ENCODE results near the gene PDPN. TPM values are rescaled to one million over a fixed set of nuclear protein-coding genes. Genes with fewer than 3 reads are reported as not detected.

The PDPN gene
- total RNA-seq (5.4 TPM), polyA plus RNA-seq (11.8 TPM)
- long read RNA-seq, donor 1, partial matches to known transcripts, result 0 of 2 reads
- long read RNA-seq, donor 1, other reads (novel, unspliced or antisense), result 0 of 2 reads
- long read RNA-seq, donor 2, partial matches to known transcripts, result 0 of 5 reads
- long read RNA-seq, donor 2, other reads (novel, unspliced or antisense), result 0 of 5 reads
- long read RNA-seq, donor 3, transcript PDPN-202 (6 exons, 2,801 nt), result major isoform, 5 of 6 reads
- long read RNA-seq, donor 3, partial matches to known transcripts, result 0 of 6 reads
- long read RNA-seq, donor 3, other reads (novel, unspliced or antisense), result 0 of 6 reads
- long read RNA-seq, donor 4, partial matches to known transcripts, result 0 of 5 reads
- long read RNA-seq, donor 4, other reads (novel, unspliced or antisense), result 0 of 5 reads
- long read RNA-seq, donor 5, partial matches to known transcripts, result 0 of 5 reads
- long read RNA-seq, donor 5, other reads (novel, unspliced or antisense), result 0 of 5 reads
- long read RNA-seq, donor 6, partial matches to known transcripts, result 0 of 2 reads
- long read RNA-seq, donor 6, other reads (novel, unspliced or antisense), result 0 of 2 reads
- long read RNA-seq, donor 7, transcript PDPN-201 (6 exons, 3,104 nt), result major isoform, 5 of 6 reads
- long read RNA-seq, donor 7, partial matches to known transcripts, result 0 of 6 reads
- long read RNA-seq, donor 7, other reads (novel, unspliced or antisense), result 0 of 6 reads
- long read RNA-seq, donor 8, partial matches to known transcripts, result 0 of 4 reads
- long read RNA-seq, donor 8, other reads (novel, unspliced or antisense), result 0 of 4 reads
- long read RNA-seq, donor 9, partial matches to known transcripts, result 0 of 2 reads
- long read RNA-seq, donor 9, other reads (novel, unspliced or antisense), result 0 of 2 reads
- long read RNA-seq, donor 10, partial matches to known transcripts, result 0 of 3 reads
- long read RNA-seq, donor 10, other reads (novel, unspliced or antisense), result 0 of 3 reads

- peaks cover 0 to 4% of the 10 kb centered on the region in 2 donors for H3K4me1 ChIP-seq (ENCODE audit: control insufficient read depth in 2 of 2, insufficient read depth in 2 of 2, low read length in 2 of 2)
- peak within 1 kb of the TSS; percentile 15 to 33 for H3K4me3 ChIP-seq (ENCODE audit: low read length in 2 of 2)
- WGBS, result 3% methylated on average over 29 of the region's 29 CpGs
- H3K36me3 ChIP-seq (ENCODE audit: control insufficient read depth in 2 of 2, insufficient read depth in 2 of 2, low read length in 1 of 2), result no peaks in the 10 kb centered on the region
- peak within 1 kb of the TSS; percentile 32 to 76 for H3K27ac ChIP-seq (ENCODE audit: low read depth in 1 of 2, low read length in 1 of 2)
- H3K27me3 ChIP-seq (ENCODE audit: control insufficient read depth in 2 of 2, insufficient read depth in 1 of 2, low read length in 1 of 2), result peaks cover 56 to 69% of the 10 kb centered on the region in 2 donors
- no peak for DNase-seq (ENCODE audit: low read depth in 6 of 9, low spot score in 9 of 9)
- no peaks in the 10 kb centered on the region for H3K9me3 ChIP-seq (ENCODE audit: control insufficient read depth in 2 of 2, insufficient read depth in 1 of 2, low read length in 1 of 2)
Observed at GRCh38 chr1:13583595-13583965, at the start of gene PDPN. Gene PDPN (plus strand): TSS chr1:13583832. CDS start chr1:13584034, 202 bp downstream.

- no peak overlapping the region for H3K27ac ChIP-seq (ENCODE audit: low read depth in 1 of 2, low read length in 1 of 2)
- peaks cover 0 to 3% of the 10 kb centered on the region in 2 donors for H3K4me1 ChIP-seq (ENCODE audit: control insufficient read depth in 2 of 2, insufficient read depth in 2 of 2, low read length in 2 of 2)
- no peaks in the 10 kb centered on the region for H3K36me3 ChIP-seq (ENCODE audit: control insufficient read depth in 2 of 2, insufficient read depth in 2 of 2, low read length in 1 of 2)
- no peak overlapping the region for H3K4me3 ChIP-seq (ENCODE audit: low read length in 2 of 2)
- H3K9me3 ChIP-seq (ENCODE audit: control insufficient read depth in 2 of 2, insufficient read depth in 1 of 2, low read length in 1 of 2), result no peaks in the 10 kb centered on the region
- no peaks in the 10 kb centered on the region for H3K27me3 ChIP-seq (ENCODE audit: control insufficient read depth in 2 of 2, insufficient read depth in 1 of 2, low read length in 1 of 2)
- whole genome bisulfite sequencing, result 94% methylated on average over 6 of the region's 6 CpGs
- DNase-seq (ENCODE audit: low read depth in 6 of 9, low spot score in 9 of 9), result no peak
Observed at GRCh38 chr1:13535227-13535626, 48.4 kb upstream of the PDPN start.

- Histone ChIP-seq H3K9me3 (ENCODE audit: control insufficient read depth in 2 of 2, insufficient read depth in 1 of 2, low read length in 1 of 2) (no peaks in the 10 kb centered on the region), H3K36me3 (ENCODE audit: control insufficient read depth in 2 of 2, insufficient read depth in 2 of 2, low read length in 1 of 2) (no peaks in the 10 kb centered on the region), H3K4me1 (ENCODE audit: control insufficient read depth in 2 of 2, insufficient read depth in 2 of 2, low read length in 2 of 2) (peaks cover 0 to 3% of the 10 kb centered on the region in 2 donors), H3K27me3 (ENCODE audit: control insufficient read depth in 2 of 2, insufficient read depth in 1 of 2, low read length in 1 of 2) (no peaks in the 10 kb centered on the region), H3K4me3 (ENCODE audit: low read length in 2 of 2) (no peak overlapping the region), H3K27ac (ENCODE audit: low read depth in 1 of 2, low read length in 1 of 2) (no peak overlapping the region)
- WGBS, result 87% methylated on average over 4 of the region's 4 CpGs
- DNase-seq (ENCODE audit: low read depth in 6 of 9, low spot score in 9 of 9), result no peak
Observed at GRCh38 chr1:13536571-13536970, 47.1 kb upstream of the PDPN start.

GRCh38 chr1:13538832-13539231 lies 44.8 kb upstream of the PDPN start:
- no peak overlapping the region for H3K4me3 ChIP-seq (ENCODE audit: low read length in 2 of 2)
- no peaks in the 10 kb centered on the region for H3K36me3 ChIP-seq (ENCODE audit: control insufficient read depth in 2 of 2, insufficient read depth in 2 of 2, low read length in 1 of 2)
- 95% methylated on average over 2 of the region's 2 CpGs for WGBS
- peak overlapping the region in 1 of 2 donors; percentile 17 for H3K27ac ChIP-seq (ENCODE audit: low read depth in 1 of 2, low read length in 1 of 2)
- no peak for DNase-seq (ENCODE audit: low read depth in 6 of 9, low spot score in 9 of 9)
- H3K9me3 ChIP-seq (ENCODE audit: control insufficient read depth in 2 of 2, insufficient read depth in 1 of 2, low read length in 1 of 2), result no peaks in the 10 kb centered on the region
- H3K4me1 ChIP-seq (ENCODE audit: control insufficient read depth in 2 of 2, insufficient read depth in 2 of 2, low read length in 2 of 2), result peaks cover 0 to 3% of the 10 kb centered on the region in 2 donors
- H3K27me3 ChIP-seq (ENCODE audit: control insufficient read depth in 2 of 2, insufficient read depth in 1 of 2, low read length in 1 of 2), result no peaks in the 10 kb centered on the region

GRCh38 chr1:13539683-13540082 lies 43.9 kb upstream of the PDPN start:
- Histone ChIP-seq H3K27me3 (ENCODE audit: control insufficient read depth in 2 of 2, insufficient read depth in 1 of 2, low read length in 1 of 2) (no peaks in the 10 kb centered on the region), H3K9me3 (ENCODE audit: control insufficient read depth in 2 of 2, insufficient read depth in 1 of 2, low read length in 1 of 2) (no peaks in the 10 kb centered on the region), H3K4me1 (ENCODE audit: control insufficient read depth in 2 of 2, insufficient read depth in 2 of 2, low read length in 2 of 2) (peaks cover 0 to 3% of the 10 kb centered on the region in 2 donors), H3K27ac (ENCODE audit: low read depth in 1 of 2, low read length in 1 of 2) (no peak overlapping the region), H3K36me3 (ENCODE audit: control insufficient read depth in 2 of 2, insufficient read depth in 2 of 2, low read length in 1 of 2) (no peaks in the 10 kb centered on the region), H3K4me3 (ENCODE audit: low read length in 2 of 2) (no peak overlapping the region)
- WGBS, result 98% methylated on average over 2 of the region's 2 CpGs
- no peak for DNase-seq (ENCODE audit: low read depth in 6 of 9, low spot score in 9 of 9)

GRCh38 chr1:13540866-13541265 lies 42.8 kb upstream of the PDPN start:
- Histone ChIP-seq H3K9me3 (ENCODE audit: control insufficient read depth in 2 of 2, insufficient read depth in 1 of 2, low read length in 1 of 2) (no peaks in the 10 kb centered on the region), H3K4me1 (ENCODE audit: control insufficient read depth in 2 of 2, insufficient read depth in 2 of 2, low read length in 2 of 2) (peaks cover 0 to 3% of the 10 kb centered on the region in 2 donors), H3K27ac (ENCODE audit: low read depth in 1 of 2, low read length in 1 of 2) (peak overlapping the region in 1 of 2 donors; percentile 47), H3K4me3 (ENCODE audit: low read length in 2 of 2) (no peak overlapping the region), H3K27me3 (ENCODE audit: control insufficient read depth in 2 of 2, insufficient read depth in 1 of 2, low read length in 1 of 2) (no peaks in the 10 kb centered on the region), H3K36me3 (ENCODE audit: control insufficient read depth in 2 of 2, insufficient read depth in 2 of 2, low read length in 1 of 2) (no peaks in the 10 kb centered on the region)
- WGBS, result 91% methylated on average over 8 of the region's 8 CpGs
- no peak for DNase-seq (ENCODE audit: low read depth in 6 of 9, low spot score in 9 of 9)

- Histone ChIP-seq H3K9me3 (ENCODE audit: control insufficient read depth in 2 of 2, insufficient read depth in 1 of 2, low read length in 1 of 2) (no peaks in the 10 kb centered on the region), H3K27me3 (ENCODE audit: control insufficient read depth in 2 of 2, insufficient read depth in 1 of 2, low read length in 1 of 2) (no peaks in the 10 kb centered on the region), H3K36me3 (ENCODE audit: control insufficient read depth in 2 of 2, insufficient read depth in 2 of 2, low read length in 1 of 2) (no peaks in the 10 kb centered on the region), H3K27ac (ENCODE audit: low read depth in 1 of 2, low read length in 1 of 2) (no peak overlapping the region), H3K4me3 (ENCODE audit: low read length in 2 of 2) (no peak overlapping the region), H3K4me1 (ENCODE audit: control insufficient read depth in 2 of 2, insufficient read depth in 2 of 2, low read length in 2 of 2) (peaks cover 0 to 3% of the 10 kb centered on the region in 2 donors)
- no peak for DNase-seq (ENCODE audit: low read depth in 6 of 9, low spot score in 9 of 9)
- 93% methylated on average over 13 of the region's 13 CpGs for WGBS
Observed at GRCh38 chr1:13541435-13542215, 42.0 kb upstream of the PDPN start.

GRCh38 chr1:13543451-13544220 lies 40.0 kb upstream of the PDPN start:
- Histone ChIP-seq H3K9me3 (ENCODE audit: control insufficient read depth in 2 of 2, insufficient read depth in 1 of 2, low read length in 1 of 2) (no peaks in the 10 kb centered on the region), H3K27ac (ENCODE audit: low read depth in 1 of 2, low read length in 1 of 2) (peak overlapping the region in 1 of 2 donors; percentile 31), H3K36me3 (ENCODE audit: control insufficient read depth in 2 of 2, insufficient read depth in 2 of 2, low read length in 1 of 2) (no peaks in the 10 kb centered on the region), H3K4me1 (ENCODE audit: control insufficient read depth in 2 of 2, insufficient read depth in 2 of 2, low read length in 2 of 2) (peaks cover 0 to 3% of the 10 kb centered on the region in 2 donors), H3K27me3 (ENCODE audit: control insufficient read depth in 2 of 2, insufficient read depth in 1 of 2, low read length in 1 of 2) (no peaks in the 10 kb centered on the region), H3K4me3 (ENCODE audit: low read length in 2 of 2) (no peak overlapping the region)
- 75% methylated on average over 20 of the region's 20 CpGs for WGBS
- DNase-seq (ENCODE audit: low read depth in 6 of 9, low spot score in 9 of 9), result no peak
